Measurements from ENCODE around the gene ZMAT5.

The ZMAT5 gene

GRCh38 chr22:29753808-29754657 is 12.8 kb downstream of the ZMAT5 start:
- no peaks in the 10 kb centered on the region for H3K36me3 ChIP-seq (ENCODE audit: control insufficient read depth, insufficient read depth, low read length)
- H3K27ac ChIP-seq (ENCODE audit: low read depth, low read length): no peak overlapping the region
- no peaks in the 10 kb centered on the region; the same call in 1 of the 2 replicates for H3K4me1 ChIP-seq (ENCODE audit: control insufficient read depth, insufficient read depth, low read length)
- no peak overlapping the region for H3K9ac ChIP-seq (ENCODE audit: low read length)
- H3K9me3 ChIP-seq (ENCODE audit: control insufficient read depth, insufficient read depth, low read depth, low read length): no peaks in the 10 kb centered on the region
- no peaks in the 10 kb centered on the region for H3K27me3 ChIP-seq (ENCODE audit: control insufficient read depth, insufficient read depth, low read length)
- H3K4me3 ChIP-seq (ENCODE audit: low read depth, low read length): no peak overlapping the region

GRCh38 chr22:29751669-29752068 is 15.1 kb downstream of the ZMAT5 start:
- Histone ChIP-seq H3K27ac (ENCODE audit: low read depth, low read length) (no peak overlapping the region), H3K4me1 (ENCODE audit: control insufficient read depth, insufficient read depth, low read length) (no peaks in the 10 kb centered on the region), H3K9me3 (ENCODE audit: control insufficient read depth, insufficient read depth, low read depth, low read length) (no peaks in the 10 kb centered on the region), H3K36me3 (ENCODE audit: control insufficient read depth, insufficient read depth, low read length) (peaks cover 5% of the 10 kb centered on the region), H3K27me3 (ENCODE audit: control insufficient read depth, insufficient read depth, low read length) (no peaks in the 10 kb centered on the region), H3K9ac (ENCODE audit: low read length) (no peak overlapping the region), H3K4me3 (ENCODE audit: low read depth, low read length) (no peak overlapping the region)

GRCh38 chr22:29750559-29751538 is 16.0 kb downstream of the ZMAT5 start:
- no peak overlapping the region for H3K4me3 ChIP-seq (ENCODE audit: low read depth, low read length)
- H3K27me3 ChIP-seq (ENCODE audit: control insufficient read depth, insufficient read depth, low read length): no peaks in the 10 kb centered on the region
- peaks cover 5% of the 10 kb centered on the region for H3K36me3 ChIP-seq (ENCODE audit: control insufficient read depth, insufficient read depth, low read length)
- no peak overlapping the region for H3K27ac ChIP-seq (ENCODE audit: low read depth, low read length)
- no peaks in the 10 kb centered on the region for H3K9me3 ChIP-seq (ENCODE audit: control insufficient read depth, insufficient read depth, low read depth, low read length)
- H3K4me1 ChIP-seq (ENCODE audit: control insufficient read depth, insufficient read depth, low read length): no peaks in the 10 kb centered on the region
- H3K9ac ChIP-seq (ENCODE audit: low read length): no peak overlapping the region

- H3K4me1 ChIP-seq (ENCODE audit: control insufficient read depth, insufficient read depth, low read length): no peaks in the 10 kb centered on the region
- H3K27ac ChIP-seq (ENCODE audit: low read depth, low read length): no peak overlapping the region
- H3K27me3 ChIP-seq (ENCODE audit: control insufficient read depth, insufficient read depth, low read length): no peaks in the 10 kb centered on the region
- no peak overlapping the region for H3K9ac ChIP-seq (ENCODE audit: low read length)
- H3K9me3 ChIP-seq (ENCODE audit: control insufficient read depth, insufficient read depth, low read depth, low read length): no peaks in the 10 kb centered on the region
- no peak overlapping the region for H3K4me3 ChIP-seq (ENCODE audit: low read depth, low read length)
- peaks cover 5% of the 10 kb centered on the region for H3K36me3 ChIP-seq (ENCODE audit: control insufficient read depth, insufficient read depth, low read length)
Measured at GRCh38 chr22:29750029-29750428, 16.8 kb downstream of the ZMAT5 start.

GRCh38 chr22:29748248-29748893 is 18.4 kb downstream of the ZMAT5 start:
- Histone ChIP-seq H3K36me3 (ENCODE audit: control insufficient read depth, insufficient read depth, low read length) (peaks cover 5% of the 10 kb centered on the region), H3K9me3 (ENCODE audit: control insufficient read depth, insufficient read depth, low read depth, low read length) (no peaks in the 10 kb centered on the region), H3K4me3 (ENCODE audit: low read depth, low read length) (no peak overlapping the region), H3K9ac (ENCODE audit: low read length) (no peak overlapping the region), H3K27me3 (ENCODE audit: control insufficient read depth, insufficient read depth, low read length) (no peaks in the 10 kb centered on the region), H3K4me1 (ENCODE audit: control insufficient read depth, insufficient read depth, low read length) (no peaks in the 10 kb centered on the region), H3K27ac (ENCODE audit: low read depth, low read length) (no peak overlapping the region)

- Histone ChIP-seq H3K36me3 (ENCODE audit: control insufficient read depth, insufficient read depth, low read length) (peaks cover 5% of the 10 kb centered on the region), H3K9ac (ENCODE audit: low read length) (no peak overlapping the region), H3K9me3 (ENCODE audit: control insufficient read depth, insufficient read depth, low read depth, low read length) (no peaks in the 10 kb centered on the region), H3K4me1 (ENCODE audit: control insufficient read depth, insufficient read depth, low read length) (no peaks in the 10 kb centered on the region), H3K27ac (ENCODE audit: low read depth, low read length) (no peak overlapping the region), H3K4me3 (ENCODE audit: low read depth, low read length) (no peak overlapping the region), H3K27me3 (ENCODE audit: control insufficient read depth, insufficient read depth, low read length) (no peaks in the 10 kb centered on the region)
Measured at GRCh38 chr22:29747832-29748231, 19.0 kb downstream of the ZMAT5 start.

- peaks cover 5% of the 10 kb centered on the region for H3K36me3 ChIP-seq (ENCODE audit: control insufficient read depth, insufficient read depth, low read length)
- no peak overlapping the region for H3K27ac ChIP-seq (ENCODE audit: low read depth, low read length)
- no peaks in the 10 kb centered on the region for H3K27me3 ChIP-seq (ENCODE audit: control insufficient read depth, insufficient read depth, low read length)
- no peak overlapping the region for H3K9ac ChIP-seq (ENCODE audit: low read length)
- no peaks in the 10 kb centered on the region for H3K4me1 ChIP-seq (ENCODE audit: control insufficient read depth, insufficient read depth, low read length)
- H3K4me3 ChIP-seq (ENCODE audit: low read depth, low read length): no peak overlapping the region
- H3K9me3 ChIP-seq (ENCODE audit: control insufficient read depth, insufficient read depth, low read depth, low read length): no peaks in the 10 kb centered on the region
Measured at GRCh38 chr22:29744902-29745301, 21.9 kb downstream of the ZMAT5 start.

- Histone ChIP-seq H3K4me1 (ENCODE audit: control insufficient read depth, insufficient read depth, low read length) (no peaks in the 10 kb centered on the region; the same call in 1 of the 2 replicates), H3K4me3 (ENCODE audit: low read depth, low read length) (no peak overlapping the region), H3K27me3 (ENCODE audit: control insufficient read depth, insufficient read depth, low read length) (no peaks in the 10 kb centered on the region), H3K9me3 (ENCODE audit: control insufficient read depth, insufficient read depth, low read depth, low read length) (no peaks in the 10 kb centered on the region), H3K36me3 (ENCODE audit: control insufficient read depth, insufficient read depth, low read length) (peaks cover 4% of the 10 kb centered on the region), H3K27ac (ENCODE audit: low read depth, low read length) (no peak overlapping the region), H3K9ac (ENCODE audit: low read length) (no peak overlapping the region)
Measured at GRCh38 chr22:29742326-29742725, 24.5 kb downstream of the ZMAT5 start.

- no peak overlapping the region for H3K9ac ChIP-seq (ENCODE audit: low read length)
- H3K9me3 ChIP-seq (ENCODE audit: control insufficient read depth, insufficient read depth, low read depth, low read length): no peaks in the 10 kb centered on the region
- H3K27ac ChIP-seq (ENCODE audit: low read depth, low read length): no peak overlapping the region
- H3K4me3 ChIP-seq (ENCODE audit: low read depth, low read length): no peak overlapping the region
- H3K4me1 ChIP-seq (ENCODE audit: control insufficient read depth, insufficient read depth, low read length): no peaks in the 10 kb centered on the region; the same call in 1 of the 2 replicates
- H3K36me3 ChIP-seq (ENCODE audit: control insufficient read depth, insufficient read depth, low read length): no peaks in the 10 kb centered on the region
- H3K27me3 ChIP-seq (ENCODE audit: control insufficient read depth, insufficient read depth, low read length): no peaks in the 10 kb centered on the region
Measured at GRCh38 chr22:29741926-29742325, 24.9 kb downstream of the ZMAT5 start.

GRCh38 chr22:29740216-29740615 is 26.6 kb downstream of the ZMAT5 start:
- no peak overlapping the region for H3K9ac ChIP-seq (ENCODE audit: low read length)
- no peaks in the 10 kb centered on the region for H3K36me3 ChIP-seq (ENCODE audit: control insufficient read depth, insufficient read depth, low read length)
- no peaks in the 10 kb centered on the region for H3K9me3 ChIP-seq (ENCODE audit: control insufficient read depth, insufficient read depth, low read depth, low read length)
- H3K4me1 ChIP-seq (ENCODE audit: control insufficient read depth, insufficient read depth, low read length): peaks cover 3% of the 10 kb centered on the region
- no peak overlapping the region for H3K4me3 ChIP-seq (ENCODE audit: low read depth, low read length)
- no peak overlapping the region for H3K27ac ChIP-seq (ENCODE audit: low read depth, low read length)
- H3K27me3 ChIP-seq (ENCODE audit: control insufficient read depth, insufficient read depth, low read length): no peaks in the 10 kb centered on the region
